ENCODE measurements around the gene ALOXE3. TPM values are rescaled to one million over a fixed set of nuclear protein-coding genes. Genes with fewer than 3 reads are reported as not detected.
A peak's percentile ranks its signal among the peaks of the same experiment; 100 is the strongest.

Gene ALOXE3
- polyA plus RNA-seq, 3 donors = 0.07 TPM; not detected in 2

- no peak for DNase-seq
Measured at GRCh38 chr17:8142158-8142886, 24.0 kb upstream of the ALOXE3 start.

DNA sequence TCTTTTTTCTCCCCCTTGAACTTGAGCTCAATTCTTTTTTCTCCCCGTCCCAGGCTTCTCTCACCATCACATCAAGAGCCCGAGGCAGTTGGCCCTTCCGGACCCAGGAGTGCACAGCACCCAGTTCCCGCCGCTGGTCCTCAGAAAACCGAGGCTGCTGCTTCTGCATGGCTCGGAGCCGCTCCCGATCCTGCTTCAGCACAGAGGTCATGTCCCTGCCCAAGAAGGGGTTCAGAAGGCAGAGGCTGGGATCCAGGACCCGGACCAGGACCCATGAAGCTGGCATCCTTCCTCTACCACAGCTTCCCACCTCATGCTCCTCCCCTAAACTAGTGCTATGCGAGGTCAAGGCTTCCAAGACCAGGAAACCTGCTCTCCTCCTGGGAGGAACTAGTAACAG is 23.4 kb upstream of the ALOXE3 start:
- DNase-seq = no peak

DNA sequence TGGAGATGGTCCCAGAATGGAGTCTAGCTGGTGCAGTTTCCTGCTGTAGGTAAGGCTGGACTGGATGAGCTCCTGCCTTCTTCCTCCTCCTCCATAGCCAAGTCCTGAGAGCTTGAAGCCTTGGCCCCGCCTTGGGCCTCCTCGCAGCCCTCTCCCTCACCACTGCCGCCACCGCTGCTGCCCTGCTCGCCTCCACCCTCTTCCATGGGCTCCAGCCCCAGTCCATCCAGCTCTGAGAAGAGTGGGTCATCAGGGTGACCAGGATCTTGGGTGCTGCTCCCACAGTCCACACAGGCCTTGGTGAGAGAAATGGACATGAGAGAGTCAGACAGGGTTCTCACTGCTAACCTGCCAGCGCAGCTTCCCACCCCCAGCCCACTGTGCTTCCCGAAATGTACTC is 22.7 kb upstream of the ALOXE3 start:
- DNase-seq = no peak

DNA sequence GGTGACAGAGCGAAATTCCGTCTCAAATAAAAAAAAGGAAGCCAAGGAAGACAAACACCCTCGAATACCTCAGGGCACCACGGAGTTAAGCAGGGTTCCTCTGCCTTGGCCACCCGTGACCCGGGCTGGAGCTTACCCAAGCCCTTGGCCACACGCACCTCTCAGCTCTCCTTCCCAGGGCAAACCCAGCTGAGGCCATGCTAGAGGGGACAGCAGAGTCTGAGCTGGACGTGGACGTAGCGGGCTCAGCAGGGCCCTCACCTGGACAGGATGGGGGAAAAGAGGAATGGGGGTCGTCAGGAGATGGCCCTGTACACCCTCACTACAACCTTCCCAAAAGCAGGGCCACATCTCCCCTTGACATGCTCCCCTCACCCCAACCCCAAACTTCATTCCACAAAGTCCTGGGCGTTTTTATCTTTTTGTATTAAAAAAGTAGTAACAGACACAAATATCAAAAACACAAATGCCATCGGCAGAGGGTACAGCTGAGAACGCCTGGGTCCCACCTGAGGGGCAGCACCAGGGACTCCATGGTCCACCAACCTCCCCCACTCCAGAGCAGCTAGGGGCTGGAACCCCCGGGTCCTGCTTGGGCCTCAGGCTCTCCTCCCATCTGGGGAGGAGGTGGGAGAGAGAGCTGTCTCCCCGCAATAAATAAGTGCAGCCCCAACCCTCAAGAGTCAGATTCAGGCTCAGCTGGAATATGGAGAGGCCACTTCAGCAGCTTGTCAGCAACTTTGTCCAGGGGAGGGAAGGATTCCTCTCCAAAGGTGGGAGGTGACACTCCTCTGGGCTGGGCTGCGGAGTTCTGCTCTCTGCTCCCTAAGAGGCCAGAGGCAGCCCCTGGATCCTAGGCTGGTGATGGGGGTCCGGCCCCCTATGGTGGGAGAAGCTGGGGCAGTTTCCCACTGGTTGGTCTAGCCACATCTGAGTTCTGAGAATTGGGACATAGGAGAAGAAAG is 22.0 kb upstream of the ALOXE3 start:
- DNase-seq = no peak

DNA sequence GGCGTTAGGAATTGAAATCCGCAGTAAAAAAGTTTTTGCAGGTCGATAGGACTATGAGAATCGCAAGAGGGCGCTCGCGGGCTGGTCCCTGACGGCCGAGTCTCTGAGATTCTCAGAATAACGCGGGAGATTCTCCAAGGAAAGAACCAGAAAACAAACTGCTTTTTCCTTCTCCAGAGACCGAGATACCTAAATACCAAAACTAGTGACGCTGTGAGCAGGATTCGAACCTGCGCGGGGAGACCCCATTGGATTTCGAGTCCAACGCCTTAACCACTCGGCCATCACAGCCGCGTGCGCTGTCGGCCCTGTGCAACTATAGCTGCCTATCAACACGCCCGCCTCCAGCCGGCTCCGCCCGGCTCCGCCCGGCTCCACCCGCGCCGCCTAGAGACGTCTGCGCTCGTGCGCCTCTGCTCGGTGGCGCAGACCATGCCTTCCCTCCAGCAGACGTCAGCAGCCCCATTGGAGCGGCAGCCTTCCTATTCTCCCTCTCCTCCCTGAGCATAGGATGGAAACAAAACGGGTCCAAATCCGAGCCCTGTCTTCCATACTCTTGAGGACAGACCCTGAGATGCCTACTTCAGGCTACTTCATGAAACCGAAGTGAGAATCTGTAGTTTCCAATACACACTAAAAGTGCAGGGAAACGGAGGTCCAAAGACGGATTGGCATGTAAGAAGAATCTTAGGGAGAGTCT is 20.5 kb upstream of the ALOXE3 start:
- peak; percentile 97 for DNase-seq

GRCh38 chr17:8138374-8138671 is 20.0 kb upstream of the ALOXE3 start:
- DNase-seq = no peak

- DNase-seq = no peak
Measured at GRCh38 chr17:8137645-8138373, 19.5 kb upstream of the ALOXE3 start.

DNA sequence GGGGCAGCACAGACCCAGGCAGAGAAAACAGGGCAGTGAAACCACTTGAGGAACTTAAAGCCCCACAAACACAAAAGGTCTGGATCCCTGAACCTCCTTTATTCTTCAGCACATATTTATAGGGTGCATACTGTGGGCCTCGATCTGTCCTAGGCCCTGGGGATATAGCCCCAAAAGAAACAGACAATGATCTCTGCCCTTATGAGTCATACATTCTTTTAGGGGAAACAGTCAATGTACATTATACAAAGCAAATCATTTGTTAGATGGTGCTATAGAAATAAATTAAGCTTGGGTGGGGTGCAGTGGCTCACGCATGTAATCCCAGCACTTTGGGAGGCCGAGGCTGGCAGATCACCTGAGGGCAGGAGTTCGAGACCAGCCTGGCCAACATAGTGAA is 15.6 kb upstream of the ALOXE3 start:
- no peak for DNase-seq

GRCh38 chr17:8133399-8133798 is 15.1 kb upstream of the ALOXE3 start:
- DNase-seq = no peak

DNA sequence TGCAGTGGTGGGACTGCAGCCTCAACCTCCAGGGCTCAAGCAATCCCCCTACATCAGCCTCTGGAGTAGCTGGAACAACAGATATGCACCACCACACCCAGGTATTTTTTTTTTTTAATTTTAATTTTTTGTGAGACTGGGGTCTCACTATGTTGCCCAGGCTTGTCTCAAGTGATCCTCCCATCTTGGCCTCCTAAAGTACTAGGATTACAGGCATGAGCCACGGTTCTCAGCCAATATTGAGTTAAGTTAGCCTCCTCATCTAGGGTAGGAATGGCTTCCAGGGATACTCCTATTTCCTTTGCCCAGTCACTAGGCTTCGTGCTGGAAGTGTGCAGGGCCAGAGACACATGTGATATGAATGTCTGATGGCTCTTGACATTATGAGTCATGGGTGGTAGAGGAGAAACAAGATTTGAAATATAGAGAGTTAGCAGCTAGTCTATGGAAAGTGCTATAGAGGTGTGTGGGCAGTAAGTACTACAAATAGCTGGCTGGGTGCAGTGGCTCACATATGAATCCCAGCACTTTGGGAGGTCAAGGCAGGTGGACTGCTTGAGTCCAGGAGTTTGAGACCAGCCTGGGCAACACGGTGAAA is 13.6 kb upstream of the ALOXE3 start:
- no peak for DNase-seq

DNA sequence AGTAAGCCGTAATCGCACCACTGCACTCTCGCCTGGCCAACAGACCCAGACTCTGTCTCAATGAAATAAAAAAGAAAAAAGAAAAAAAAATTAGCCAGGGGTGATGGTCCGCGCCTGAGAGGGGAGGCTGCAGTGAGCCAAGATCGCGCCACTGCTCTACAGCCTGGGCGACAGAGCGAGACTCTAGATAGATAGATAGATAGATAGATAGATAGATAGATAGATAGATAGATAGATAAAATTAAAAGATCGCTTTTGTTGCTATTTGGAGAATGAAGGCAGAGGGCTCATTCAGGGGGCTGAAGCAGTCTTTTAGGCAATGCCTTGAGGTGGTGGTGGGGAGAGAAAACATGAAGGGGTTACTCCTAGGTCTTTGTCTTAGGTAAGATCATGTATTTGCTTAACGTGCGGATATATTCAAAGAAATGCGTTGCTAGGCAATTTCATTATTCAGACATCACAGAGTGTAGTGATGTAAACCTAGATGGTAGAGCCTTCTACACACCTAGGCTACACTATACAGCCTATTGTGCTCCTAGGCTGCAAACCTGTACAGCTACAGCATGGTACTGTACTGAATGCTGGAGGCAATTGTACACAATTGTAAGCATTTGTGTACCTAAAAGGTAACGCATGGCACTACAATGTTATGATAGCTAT is 9.9 kb upstream of the ALOXE3 start:
- no peak for DNase-seq

DNA sequence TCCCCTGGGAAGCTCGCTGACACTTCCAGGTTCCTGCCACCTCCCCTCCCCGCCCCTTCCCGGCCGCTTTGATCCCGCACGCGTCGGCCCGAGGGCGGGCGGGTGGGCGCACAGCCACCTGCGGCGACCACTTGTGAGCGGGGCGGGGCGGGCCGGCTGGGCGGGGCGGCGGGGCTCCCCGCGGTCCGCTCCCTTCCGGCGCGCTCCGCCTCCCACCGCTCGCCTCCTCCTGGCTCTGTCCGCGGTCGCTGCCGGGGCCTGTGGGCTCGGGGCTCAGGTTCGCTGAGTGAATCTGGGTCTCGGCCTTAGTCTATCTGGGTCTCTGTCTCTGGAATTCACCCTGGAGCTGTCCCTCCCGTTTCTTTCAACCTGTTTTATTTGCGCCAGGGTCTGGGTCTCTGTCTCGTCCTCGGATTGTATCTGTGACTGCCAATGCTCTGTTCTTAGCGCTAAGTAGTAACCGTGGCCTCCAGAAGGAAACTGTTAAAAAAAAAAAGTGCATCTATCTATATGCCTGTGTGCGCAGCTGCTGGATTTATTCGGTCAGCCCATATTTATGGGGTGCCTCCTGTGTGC is 8.3 kb upstream of the ALOXE3 start:
- DNase-seq = peak; percentile 33

GRCh38 chr17:8125947-8126490 is 7.7 kb upstream of the ALOXE3 start:
- DNase-seq = no peak

- peak; percentile 82 for DNase-seq
Measured at GRCh38 chr17:8125154-8125946, 7.0 kb upstream of the ALOXE3 start.

GRCh38 chr17:8124350-8125153 is 6.2 kb upstream of the ALOXE3 start:
- DNase-seq = no peak

DNA sequence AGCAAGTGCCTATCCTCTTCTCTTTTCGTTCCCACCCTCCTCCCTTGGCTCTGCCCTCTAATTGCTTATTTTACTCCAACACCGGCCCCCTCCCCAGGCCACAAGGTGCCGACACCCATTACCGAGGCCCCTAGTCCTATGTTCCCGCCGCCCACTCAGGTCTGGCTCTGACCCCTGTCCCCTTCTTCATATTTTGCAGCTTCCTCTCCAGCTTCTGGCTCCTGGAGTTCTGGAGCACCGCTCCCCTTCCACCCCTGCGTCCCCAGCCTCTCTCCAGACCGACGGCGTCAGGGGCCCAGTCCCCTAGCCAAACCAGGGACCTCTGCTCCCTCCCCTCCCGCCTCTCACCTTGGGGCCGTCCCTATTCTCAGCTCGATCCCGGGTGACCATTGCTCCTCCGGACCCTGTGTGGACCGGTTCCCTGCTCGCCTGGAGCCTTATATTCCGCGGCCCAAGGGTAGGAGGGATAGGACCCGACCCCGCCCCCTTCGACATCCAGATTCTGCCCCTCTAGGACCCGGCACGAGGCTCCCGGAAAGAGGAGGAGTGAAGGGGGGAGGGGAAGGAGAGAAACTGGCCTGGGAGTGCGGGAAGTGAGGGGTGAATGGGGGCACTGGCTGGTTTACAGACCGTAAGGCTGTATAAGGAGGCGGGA is 5.5 kb upstream of the ALOXE3 start, which contains the start of gene HES7:
Gene HES7 (minus strand): TSS at position 412 of the 655 bp plus-strand sequence. CDS start 22 bp downstream, at position 390.
- no peak for DNase-seq

DNA sequence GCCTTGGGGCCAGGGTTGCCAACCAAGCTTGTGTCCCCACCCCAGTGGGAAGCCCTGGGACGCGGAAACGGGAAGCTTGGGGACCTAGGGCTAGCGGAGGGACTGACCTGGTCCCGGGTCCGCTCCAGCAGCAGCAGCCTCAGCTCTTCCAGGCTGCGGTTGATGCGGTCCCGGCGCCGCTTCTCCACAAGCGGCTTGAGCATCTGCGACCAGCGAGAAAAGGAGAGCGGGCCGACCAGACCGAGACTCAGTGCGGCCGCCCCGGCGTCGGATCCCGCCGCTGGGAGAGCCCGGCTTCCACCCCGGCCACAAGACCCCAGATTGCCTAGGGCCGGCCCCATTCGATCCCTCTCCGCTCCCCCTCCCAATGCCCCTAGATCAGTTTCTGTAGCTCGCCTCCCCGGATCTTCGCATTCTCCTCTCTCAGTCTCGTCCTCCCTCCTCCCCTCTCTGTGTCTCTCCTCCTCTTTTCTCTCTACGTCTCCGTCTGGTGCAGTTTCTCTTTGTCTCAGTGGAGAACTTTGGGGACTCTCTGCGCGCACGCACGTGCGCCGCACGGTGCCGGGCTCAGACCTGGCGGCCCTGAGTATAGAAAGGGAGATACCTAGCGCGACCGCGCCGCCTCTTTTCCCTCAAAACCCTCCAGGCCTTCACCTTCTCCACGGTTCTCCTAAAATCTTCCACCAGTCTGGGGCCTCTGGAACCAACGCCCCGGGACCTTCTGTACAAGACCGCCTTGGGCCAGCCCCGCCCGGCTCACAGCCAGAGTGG is 4.8 kb upstream of the ALOXE3 start:
- no peak for DNase-seq
